Activated CD8-positive, alpha-beta memory T cell treated with anti-CD3 and anti-CD28 coated beads for 24 hours (primary cell): ENCODE data around the gene JOSD2.

Source experiments
- DNase-seq: peaks from one replicate; pipeline ENCODE4 v3.0.0-alpha.2; 2020

Gene JOSD2

DNA sequence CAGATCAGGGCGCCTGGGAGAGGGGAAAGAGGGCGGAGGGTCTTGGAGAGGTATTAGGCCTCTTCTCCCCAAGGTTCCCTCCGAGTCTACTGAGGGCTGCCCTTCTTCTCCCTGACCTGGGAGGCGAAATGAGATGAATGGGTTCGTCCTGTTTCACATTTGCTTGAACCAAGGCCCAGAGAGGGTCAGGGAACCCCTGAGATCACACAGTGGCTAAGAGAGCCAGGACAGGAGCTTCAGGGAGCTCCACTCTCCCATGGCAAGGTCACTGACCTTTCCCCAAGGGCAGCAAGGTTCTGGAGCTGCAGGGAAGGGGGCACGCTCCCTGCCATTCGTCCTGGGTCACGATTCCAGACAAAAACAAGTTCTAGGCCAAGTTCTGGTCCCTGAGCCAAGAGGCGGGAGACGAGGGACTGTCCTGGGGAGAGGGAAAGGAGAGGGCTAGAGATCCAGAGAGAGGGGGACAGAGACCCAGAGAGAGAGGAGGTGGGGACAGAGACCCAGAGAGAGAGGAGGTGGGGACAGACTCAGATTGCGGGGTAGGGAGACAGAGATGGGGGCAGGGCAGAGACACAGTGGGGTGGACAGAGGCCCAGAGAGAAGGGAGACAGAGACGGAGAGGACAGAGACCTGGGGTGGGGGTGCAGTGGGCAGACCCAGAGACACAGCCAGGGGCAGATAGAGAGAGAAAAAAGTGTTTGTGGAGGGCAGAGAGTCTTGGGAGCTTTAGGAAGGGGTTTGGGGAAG lies 2.2 kb upstream of the JOSD2 start:
- no peak for DNase-seq

DNA sequence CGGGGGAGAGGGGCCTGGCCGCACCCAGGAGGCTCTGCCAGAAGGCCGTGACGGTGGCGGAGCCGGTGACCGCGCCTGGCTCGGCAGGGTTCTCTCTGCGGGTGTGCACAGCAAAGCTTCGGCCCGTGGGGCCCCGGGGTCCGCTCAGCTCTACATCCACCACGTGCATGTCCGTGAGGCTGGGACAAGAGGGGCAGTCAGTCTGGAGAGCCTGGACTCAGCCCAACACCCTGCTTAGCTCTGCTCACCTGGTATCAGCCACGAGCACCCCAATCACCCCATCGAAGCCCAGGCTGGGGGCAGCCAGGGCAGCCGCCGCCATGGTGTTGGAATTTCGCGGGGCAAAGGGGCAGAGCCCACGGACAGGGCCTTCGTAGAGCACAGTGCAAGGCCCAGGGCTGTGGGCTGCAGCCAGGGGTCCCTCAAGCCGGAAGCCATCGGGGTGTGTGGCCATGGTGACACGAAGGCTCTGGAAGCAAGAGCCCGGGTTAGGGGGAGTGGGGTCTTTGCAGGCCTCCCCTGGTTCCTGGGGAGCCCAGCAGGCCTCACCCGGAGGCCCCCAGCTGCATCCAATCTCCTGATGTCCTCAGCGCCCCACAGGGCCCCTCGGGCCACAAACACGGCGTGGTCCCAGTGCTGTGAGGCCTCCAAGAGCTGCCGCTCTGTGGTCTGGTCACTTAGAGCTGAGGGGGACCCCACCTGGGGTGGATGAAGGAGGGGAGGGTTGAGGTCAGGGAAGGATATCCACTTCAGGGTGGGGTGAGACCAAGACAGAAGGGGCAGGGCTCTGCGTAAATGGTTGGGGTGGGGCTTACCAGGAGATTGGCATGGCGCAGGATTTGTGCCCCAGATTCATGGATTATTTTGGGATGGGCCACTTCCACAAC lies 1.4 kb upstream of the JOSD2 start:
- no peak for DNase-seq

DNA sequence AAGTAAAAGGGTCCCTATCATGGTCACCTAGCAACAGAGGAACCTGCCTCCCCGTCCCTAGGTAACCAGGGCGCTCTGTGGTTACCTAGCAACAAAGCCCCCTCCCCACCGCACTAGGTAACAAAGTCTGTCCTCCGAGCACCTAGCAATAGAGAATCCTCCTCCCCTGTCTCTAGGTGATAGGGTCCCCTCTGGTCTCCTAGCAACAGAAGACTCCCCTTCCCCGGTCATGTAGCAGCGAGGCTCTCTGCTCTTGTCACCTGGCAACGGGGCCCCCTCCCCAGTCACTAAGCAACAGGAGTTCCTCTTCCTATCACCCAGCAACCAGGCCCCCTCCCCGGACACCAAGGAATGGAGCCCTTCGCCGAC lies 307 bp downstream of the JOSD2 start:
- no peak for DNase-seq

DNA sequence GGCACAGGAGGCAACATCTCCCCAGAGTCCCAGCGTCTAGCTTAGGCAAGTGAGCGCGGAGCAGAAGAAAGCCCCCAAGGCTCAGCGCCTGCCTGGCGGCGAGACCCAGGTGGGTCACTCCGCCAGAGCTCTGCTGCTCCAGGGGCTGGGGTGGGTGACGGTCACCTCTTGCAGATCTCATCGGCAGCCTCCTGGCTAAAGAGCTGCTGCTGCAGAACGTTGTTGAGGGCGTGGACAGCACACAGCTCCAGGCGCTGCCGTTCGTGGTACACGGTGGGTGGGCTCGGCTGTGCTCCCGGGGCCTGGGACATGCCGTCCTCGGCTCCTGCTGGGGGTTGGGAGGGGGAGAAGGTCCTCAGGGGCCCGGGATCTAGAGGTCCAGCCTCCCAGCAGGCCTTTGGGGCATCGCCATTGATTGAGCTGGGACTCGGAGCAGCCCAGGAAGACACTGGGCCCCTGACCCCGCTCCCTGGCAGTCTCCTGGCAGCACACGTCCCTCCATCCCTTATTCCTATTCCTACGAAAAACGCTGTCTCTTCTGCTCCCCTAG lies 795 bp downstream of the JOSD2 start:
- DNase-seq, result no peak

DNA sequence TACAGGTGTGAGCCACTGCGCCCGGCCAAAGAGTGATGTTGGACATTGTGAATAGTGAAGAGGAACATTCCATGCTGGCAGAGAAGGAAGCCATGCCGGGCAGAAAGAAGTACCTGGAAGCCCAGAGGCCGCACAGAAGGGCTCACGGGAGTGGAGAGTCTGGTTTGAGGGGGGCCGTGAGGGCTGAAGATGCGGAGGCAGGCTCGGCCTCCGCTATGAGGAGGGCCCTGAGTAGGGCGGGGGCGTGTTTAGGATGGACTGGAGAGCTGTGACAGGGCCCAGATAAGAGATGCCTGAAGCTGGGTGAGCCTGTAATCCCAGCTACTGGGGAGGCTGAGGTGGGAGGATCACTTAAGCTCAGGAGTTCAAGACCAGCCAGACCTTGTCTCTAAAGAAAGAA lies 1.6 kb downstream of the JOSD2 start:
- DNase-seq, result no peak

GRCh38 chr19:50508843-50509190 lies 2.2 kb downstream of the JOSD2 start:
- no peak for DNase-seq

DNA sequence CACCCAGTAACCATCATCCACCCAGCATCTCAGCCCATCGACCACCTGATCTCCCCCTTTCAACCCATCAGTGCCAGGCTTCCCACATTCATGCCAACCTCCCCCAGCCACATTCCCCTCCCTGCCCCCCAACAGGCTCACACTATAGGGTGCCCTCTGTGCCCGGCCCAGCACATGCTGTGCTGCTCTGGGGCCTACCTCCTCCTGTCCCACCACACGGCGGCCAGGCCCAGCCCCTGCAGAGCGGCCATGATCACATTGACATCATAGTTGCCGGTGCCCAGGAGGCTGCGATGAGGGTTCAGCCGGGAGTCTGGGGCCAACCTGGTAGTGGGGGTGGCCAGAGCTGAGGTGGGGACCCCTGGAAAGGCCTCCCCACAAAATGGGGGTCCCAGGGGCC lies 3.6 kb downstream of the JOSD2 start:
- DNase-seq, result no peak

GRCh38 chr19:50506700-50507099 lies 4.3 kb downstream of the JOSD2 start:
- no peak for DNase-seq

DNA sequence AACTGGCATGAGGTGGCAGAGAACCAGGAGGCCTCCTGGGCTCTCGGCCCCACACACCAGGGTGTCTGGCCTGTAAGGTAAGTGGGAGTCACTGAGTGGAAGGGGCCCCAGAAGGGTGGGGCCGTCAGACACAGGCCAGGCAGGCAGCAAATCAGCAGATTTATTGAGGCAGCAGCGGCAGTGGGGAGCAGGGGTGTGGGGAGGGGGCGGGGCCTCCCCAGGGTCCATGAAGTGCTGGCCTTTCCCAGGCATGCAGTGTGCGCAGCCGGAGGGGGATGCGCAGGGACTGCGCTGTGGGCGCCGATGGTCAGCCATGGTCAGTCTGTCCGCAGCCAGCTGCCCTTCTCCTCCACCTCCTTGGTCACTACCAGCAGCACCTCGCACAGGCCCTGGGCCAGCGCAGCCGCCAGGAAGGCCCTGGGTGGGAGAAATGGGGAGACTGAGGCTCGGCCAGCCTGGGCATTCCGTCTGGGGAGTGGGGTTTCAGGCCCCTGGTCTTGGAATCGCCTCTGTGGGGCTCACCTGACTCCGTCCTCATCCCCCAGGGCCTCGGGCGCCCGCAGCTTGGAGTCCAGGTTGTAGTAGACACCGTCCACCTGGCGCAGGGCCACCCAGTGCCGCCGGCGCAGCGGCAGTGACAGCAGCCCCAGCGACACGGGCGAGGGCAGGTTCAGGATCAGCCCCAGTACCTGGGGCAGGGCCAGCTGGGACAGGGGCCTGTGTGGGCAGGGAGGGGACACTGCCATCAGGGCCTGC lies 5.0 kb downstream of the JOSD2 start:
- no peak for DNase-seq

GRCh38 chr19:50501568-50502475 lies 9.2 kb downstream of the JOSD2 start:
- no peak for DNase-seq

- no peak for DNase-seq
These were observed 9.8 kb downstream of the JOSD2 start for GRCh38 chr19:50501186-50501567.

- no peak for DNase-seq
These were observed 10.2 kb downstream of the JOSD2 start for GRCh38 chr19:50500753-50501151.

DNA sequence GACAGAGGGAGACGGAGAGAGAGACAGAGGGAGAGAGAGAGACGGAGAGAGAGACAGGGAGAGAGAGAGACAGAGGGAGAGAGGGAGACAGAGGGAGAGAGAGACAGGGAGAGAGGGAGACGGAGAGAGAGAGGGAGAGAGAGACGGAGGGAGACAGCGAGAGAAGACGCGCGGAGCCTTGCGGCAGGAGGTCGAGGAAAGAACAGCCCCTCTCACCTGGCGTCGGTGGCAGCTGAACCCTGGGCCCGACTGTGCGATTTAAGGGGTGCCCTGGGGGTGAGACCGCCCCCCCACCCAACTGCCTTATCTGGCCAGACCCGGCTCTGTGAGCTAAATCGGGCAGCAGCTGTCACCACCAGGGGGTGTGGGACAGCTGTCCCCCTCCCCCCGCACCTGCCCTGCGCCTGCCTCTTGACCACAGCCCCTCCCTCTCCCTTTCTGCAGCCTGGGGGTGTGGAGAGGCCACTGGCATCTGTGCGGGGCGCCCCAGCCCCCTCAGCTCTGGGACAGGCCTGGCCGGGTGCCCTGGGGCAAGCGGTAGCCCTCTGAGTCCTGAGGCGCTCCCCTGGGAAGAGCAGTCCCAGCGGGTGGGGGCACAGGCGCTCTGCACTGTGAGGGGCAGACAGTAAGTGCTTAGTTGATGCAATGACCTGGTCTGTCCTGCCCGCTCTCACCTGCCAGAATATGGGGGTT lies 10.8 kb downstream of the JOSD2 start:
- no peak for DNase-seq

- DNase-seq, result no peak
These were observed 12.6 kb downstream of the JOSD2 start for GRCh38 chr19:50498219-50499056.

- no peak for DNase-seq
These were observed 14.0 kb downstream of the JOSD2 start for GRCh38 chr19:50497022-50497405.

- no peak for DNase-seq
These were observed 14.6 kb downstream of the JOSD2 start for GRCh38 chr19:50496189-50497021.

GRCh38 chr19:50495020-50495531 lies 15.9 kb downstream of the JOSD2 start:
- no peak for DNase-seq

DNA sequence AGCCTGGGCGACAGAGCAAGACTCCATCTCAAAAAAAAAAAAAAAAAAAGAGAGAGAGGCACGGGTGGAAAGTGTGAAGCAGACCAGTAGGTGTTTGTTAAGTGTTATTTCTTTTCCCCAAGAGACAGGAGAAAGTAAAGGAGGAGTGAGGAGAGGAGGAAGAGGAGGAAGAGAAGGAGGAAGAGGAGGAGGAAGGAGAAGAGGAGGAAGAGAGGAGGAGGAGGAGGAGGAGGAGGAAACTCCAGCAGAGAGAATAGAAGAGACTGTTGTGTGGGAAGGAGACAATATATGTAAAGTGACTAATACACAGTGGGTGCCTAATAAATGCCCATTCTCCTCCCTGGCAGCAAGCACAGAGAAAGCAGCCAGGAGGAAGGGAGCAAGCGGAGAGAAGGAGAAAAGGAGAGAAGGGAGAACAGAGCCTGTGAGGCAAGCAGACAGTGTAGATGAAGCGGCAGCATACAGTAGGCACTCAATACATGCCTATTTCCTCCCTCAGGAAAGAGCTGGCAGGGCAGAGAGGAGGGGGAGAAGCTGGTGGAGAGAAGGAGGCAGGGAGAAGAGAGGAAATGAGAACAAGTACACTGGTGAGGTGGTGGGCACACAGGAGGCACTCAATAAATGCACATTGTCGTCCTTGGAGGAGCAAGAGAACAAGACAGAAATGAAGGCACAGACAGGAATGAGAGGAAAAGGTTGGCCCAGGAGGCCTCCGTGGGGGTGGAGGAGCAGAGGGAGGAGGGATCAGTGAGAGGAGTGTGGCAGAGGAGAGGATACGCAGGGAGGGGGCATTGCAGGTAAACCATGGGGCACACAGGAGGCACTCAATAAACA lies 16.6 kb downstream of the JOSD2 start:
- no peak for DNase-seq

- no peak for DNase-seq
These were observed 17.8 kb downstream of the JOSD2 start for GRCh38 chr19:50493171-50493570.
